Measurements from ENCODE around the gene SNRNP70. TPM values are rescaled to one million over a fixed set of nuclear protein-coding genes. Genes with fewer than 3 reads are reported as not detected.

Gene SNRNP70
- total and polyA plus RNA-seq, 2 of the 13 experiments (the other 11 are each of a cell fraction or from before 2014, with no cell fraction given) = 150 to 210 TPM

GRCh38 chr19:49151267-49152118 is 66.2 kb downstream of the SNRNP70 start (continued):
- TF ChIP-seq SIN3A (IDR thresholded peaks at IDR 0.05; ENCODE audit: borderline replicate concordance, low read depth, low read length) (no peak), PITX1 (CRISPR knock-in tag; IDR thresholded peaks at IDR 0.05) (no peak), ZNF598 (CRISPR knock-in tag; IDR thresholded peaks at IDR 0.05; ENCODE audit: borderline replicate concordance) (no peak), HMGXB4 (CRISPR knock-in tag; IDR thresholded peaks at IDR 0.05; ENCODE audit: borderline replicate concordance in 1 of 2, low read depth in 1 of 2) (no peak), DMAP1 (CRISPR knock-in tag; IDR thresholded peaks at IDR 0.05) (no peak), FOXK2 (IDR thresholded peaks at IDR 0.05) (no peak), ZNF878 (CRISPR knock-in tag; IDR thresholded peaks at IDR 0.05) (no peak), SYNCRIP (IDR thresholded peaks at IDR 0.05; ENCODE audit: insufficient read depth, low read depth, low read length) (no peak), ZNF234 (CRISPR knock-in tag; conservative IDR thresholded peaks at IDR 0.05) (no peak), HDAC1 (CRISPR knock-in tag; IDR thresholded peaks at IDR 0.05) (0 out of 2 replicates have a peak, but pooled peaks have one; percentile 59), REPIN1 (CRISPR knock-in tag; IDR thresholded peaks at IDR 0.05; ENCODE audit: borderline replicate concordance, low read depth) (no peak), ZNF737 (CRISPR knock-in tag; IDR thresholded peaks at IDR 0.05; ENCODE audit: borderline replicate concordance) (no peak), ZNF607 (CRISPR knock-in tag; IDR thresholded peaks at IDR 0.05; ENCODE audit: borderline replicate concordance) (no peak), MNT (IDR thresholded peaks at IDR 0.05) (peak; percentile 89), ZNF564 (CRISPR knock-in tag; IDR thresholded peaks at IDR 0.05) (no peak), ZNF207 (IDR thresholded peaks at IDR 0.05; ENCODE audit: borderline replicate concordance) (no peak), ZSCAN30 (CRISPR knock-in tag; IDR thresholded peaks at IDR 0.05) (no peak), ZNF746 (CRISPR knock-in tag; IDR thresholded peaks at IDR 0.05) (no peak), ZNF263 (CRISPR knock-in tag; IDR thresholded peaks at IDR 0.05) (no peak), MAX (IDR thresholded peaks at IDR 0.05) (peak; percentile 96), HNF1B (CRISPR knock-in tag; IDR thresholded peaks at IDR 0.05) (peak; percentile 17; the same call in 1 of the 2 replicates), MEIS1 (CRISPR knock-in tag; IDR thresholded peaks at IDR 0.05; ENCODE audit: borderline replicate concordance) (no peak), NFYC (CRISPR knock-in tag; IDR thresholded peaks at IDR 0.05) (no peak), NR1H2 (CRISPR knock-in tag; IDR thresholded peaks at IDR 0.05; ENCODE audit: borderline replicate concordance, low read depth) (no peak), ZFX (CRISPR knock-in tag; IDR thresholded peaks at IDR 0.05; ENCODE audit: low read depth) (peak; percentile 27; the same call in 1 of the 2 replicates)
